IMR-90 (cell line): Measurements from ENCODE around the gene MCM8. TPM values are rescaled to one million over a fixed set of nuclear protein-coding genes. Genes with fewer than 3 reads are reported as not detected.

Experiments used
- ATAC-seq: fragments of 200-7000 bp; cut with Tn5 transposase; 2 replicates; pipeline ENCODE4 v1.9.1; 2020; ENCODE audit warnings: low read depth, mild to moderate bottlenecking, moderate library complexity
- BruUV-seq: library from RNA; stranded (reverse); fragments of 400-500 nt; replicated peaks from 2 replicates; lab custom pipeline; 2021; lab: Mats Ljungman, UMichigan
- CTCF ChIA-PET: fragments of 300-600 bp; formaldehyde crosslinking; extraction: SDS; loops from one replicate; lab custom pipeline; 2021; ENCODE audit warnings: antibody characterized with exemption; lab: Yijun Ruan, JAX
- POLR2A ChIA-PET: fragments of 300-600 bp; sonication (Branson Sonifier 250); formaldehyde crosslinking; loops from one replicate; lab custom pipeline; 2022; ENCODE audit warnings: antibody characterized with exemption; ENCODE audit not compliant: unreplicated experiment; lab: Charles Lee
- DNase-seq: peaks from one replicate; pipeline ENCODE4 v3.0.0; 2013
- H2AFZ ChIP-seq: replicated peaks from 2 replicates; pipeline ENCODE3; 2013; ENCODE audit warnings: low read length, mild to moderate bottlenecking; ENCODE audit not compliant: poor library complexity
- H2AK5ac ChIP-seq: 2 replicates; pipeline ENCODE4 v1.6.1; 2013; ENCODE audit warnings: low read depth, low read length, inconsistent platforms
- H2AK9ac ChIP-seq: replicated peaks from 2 replicates; pipeline ENCODE3; 2013; ENCODE audit warnings: mild to moderate bottlenecking, low read depth, low read length, moderate library complexity; ENCODE audit not compliant: poor library complexity
- H2BK120ac ChIP-seq: 2 replicates; pipeline ENCODE4 v1.6.1; 2013; ENCODE audit warnings: low read depth, low read length, inconsistent platforms
- H2BK15ac ChIP-seq: 3 replicates; pipeline ENCODE4 v1.6.1; 2013; ENCODE audit warnings: low read depth, low read length, inconsistent platforms
- H2BK20ac ChIP-seq: 2 replicates; pipeline ENCODE4 v1.6.1; 2013; ENCODE audit warnings: low read depth, mild to moderate bottlenecking, inconsistent platforms, low read length, moderate library complexity
- H2BK5ac ChIP-seq: 2 replicates; pipeline ENCODE4 v1.6.1; 2013; ENCODE audit warnings: mild to moderate bottlenecking, low read depth, low read length, inconsistent platforms; ENCODE audit not compliant: poor library complexity, severe bottlenecking
- H3K14ac ChIP-seq: replicated peaks from 2 replicates; pipeline ENCODE4 v1.6.1; 2013; ENCODE audit warnings: low read depth, low read length, inconsistent platforms
- H3K18ac ChIP-seq: 2 replicates; pipeline ENCODE4 v1.6.1; 2013; ENCODE audit warnings: low read depth, low read length, control low read depth
- H3K23ac ChIP-seq: 2 replicates; pipeline ENCODE4 v1.6.1; 2013; ENCODE audit warnings: low read depth, low read length, inconsistent platforms
- H3K27ac ChIP-seq: 2 replicates; pipeline ENCODE4 v1.5.1; 2013; ENCODE audit warnings: mild to moderate bottlenecking, control low read depth, low read length; ENCODE audit not compliant: insufficient read depth
- H3K27me3 ChIP-seq: 2 replicates; pipeline ENCODE4 v1.6.1; 2013; ENCODE audit warnings: low read length; ENCODE audit not compliant: control insufficient read depth, insufficient read depth
- H3K36me3 ChIP-seq: 2 replicates; pipeline ENCODE4 v1.6.1; 2013; ENCODE audit warnings: low read length, mixed read lengths; ENCODE audit not compliant: control insufficient read depth, insufficient read depth
- H3K4ac ChIP-seq: 2 replicates; pipeline ENCODE4 v1.6.1; 2013; ENCODE audit warnings: low read depth, low read length, inconsistent platforms
- H3K4me1 ChIP-seq: 2 replicates; pipeline ENCODE4 v1.6.1; 2013; ENCODE audit warnings: low read length, mixed read lengths; ENCODE audit not compliant: control insufficient read depth, insufficient read depth
- H3K4me2 ChIP-seq: 2 replicates; pipeline ENCODE4 v1.6.1; 2013; ENCODE audit warnings: low read depth, mild to moderate bottlenecking, control low read depth, low read length, moderate library complexity
- H3K4me3 ChIP-seq: 2 replicates; pipeline ENCODE4 v1.5.1; 2013; ENCODE audit warnings: low read depth, mild to moderate bottlenecking, control low read depth, low read length, moderate library complexity; ENCODE audit not compliant: insufficient read depth
- H3K56ac ChIP-seq: 2 replicates; pipeline ENCODE4 v1.6.1; 2013; ENCODE audit warnings: low read length, inconsistent platforms; ENCODE audit not compliant: insufficient read depth; ENCODE audit errors: extremely low read depth
- H3K79me1 ChIP-seq, 2 experiments: 2 replicates each; pipeline ENCODE4 v1.6.1; 2013; ENCODE audit warnings: low read length in 2 of 2, inconsistent platforms in 1 of 2, low read depth in 1 of 2
- H3K9ac ChIP-seq: 2 replicates; pipeline ENCODE4 v1.6.1; 2013; ENCODE audit warnings: low read depth, low read length, control low read depth
- H3K9me1 ChIP-seq: 2 replicates; pipeline ENCODE4 v1.6.1; 2013; ENCODE audit warnings: low read length, inconsistent platforms; ENCODE audit not compliant: insufficient read depth
- H3K9me3 ChIP-seq: 2 replicates; pipeline ENCODE4 v1.6.1; 2013; ENCODE audit warnings: low read length; ENCODE audit not compliant: control insufficient read depth, insufficient read depth
- H4K20me1 ChIP-seq: 2 replicates; pipeline ENCODE4 v1.6.1; 2013; ENCODE audit warnings: low read length, inconsistent platforms; ENCODE audit not compliant: insufficient read depth
- H4K5ac ChIP-seq: 2 replicates; pipeline ENCODE4 v1.6.1; 2013; ENCODE audit warnings: mild to moderate bottlenecking, low read depth, low read length, control low read depth
- H4K8ac ChIP-seq, 2 experiments: 2 replicates each; pipeline ENCODE4 v1.6.1; 2013; ENCODE audit warnings: low read depth in 2 of 2, low read length in 2 of 2, control low read depth in 1 of 2, inconsistent platforms in 1 of 2
- H4K91ac ChIP-seq: 2 replicates; pipeline ENCODE4 v1.6.1; 2013; ENCODE audit warnings: low read depth, low read length, inconsistent platforms; ENCODE audit not compliant: insufficient read depth
- ELK1 ChIP-seq: fragments of 150-350 bp; IDR thresholded peaks from 2 replicates; pipeline ENCODE4 v1.6.1; 2016; ENCODE audit warnings: low read depth, mild to moderate bottlenecking, low read length, moderate library complexity, borderline replicate concordance
- MXI1 ChIP-seq: IDR thresholded peaks from 2 replicates; pipeline ENCODE4 v1.6.1; 2012; ENCODE audit warnings: low read depth, mild to moderate bottlenecking, low read length, moderate library complexity, borderline replicate concordance
- NFE2L2 ChIP-seq: fragments of 150-350 bp; IDR thresholded peaks from 2 replicates; pipeline ENCODE4 v1.6.1; 2016; ENCODE audit warnings: low read depth, mild to moderate bottlenecking, low read length
- RCOR1 ChIP-seq: IDR thresholded peaks from 2 replicates; pipeline ENCODE4 v1.6.1; 2012; ENCODE audit warnings: mild to moderate bottlenecking, low read length, improper control_type of control experiment; ENCODE audit not compliant: insufficient replicate concordance
- RFX5 ChIP-seq: IDR thresholded peaks from 2 replicates; pipeline ENCODE4 v1.8.0; 2012; ENCODE audit warnings: low read depth, mild to moderate bottlenecking, low read length, moderate library complexity
- SMC3 ChIP-seq: fragments of 150-350 bp; IDR thresholded peaks from 2 replicates; pipeline ENCODE4 v1.6.1; 2016; ENCODE audit warnings: low read depth, mild to moderate bottlenecking, antibody characterized with exemption, low read length, moderate library complexity
- WGBS, 2 experiments: methylation state at CpG; one replicate each; pipeline versions ENCODE4 v1.1.5 to v1.1.7; 2013; ENCODE audit warnings: missing lambda C conversion rate in 2 of 2; ENCODE audit not compliant: insufficient read length in 1 of 2; ENCODE audit errors: extremely low coverage in 2 of 2; 5-methylcytosine and 5-hydroxymethylcytosine counted together
- dilution Hi-C: fragments of 300-500 bp; cut with HindIII; formaldehyde crosslinking; loops from one replicate; pipeline ENCODE4 v1.14.3; 2018; ENCODE audit warnings: low sequenced_read_pairs; ENCODE audit not compliant: unreplicated experiment
- in situ Hi-C: fragments of 300-500 bp; cut with MboI; formaldehyde crosslinking; loops from 3 replicates; pipeline ENCODE4 v1.14.3; 2019; ENCODE audit warnings: low sequenced_read_pairs, inconsistent platforms, mixed read lengths
- intact Hi-C: fragments of 100-400 bp; cut with micrococcal nuclease; formaldehyde crosslinking; loops from 2 replicates; pipeline ENCODE4 v1.10.0; 2022
- polyA plus RNA-seq, 3 experiments: library from polyadenylated mRNA; depleted of rRNA; stranded (reverse); fragments of >200 nt; gene quantifications; 2 replicates each; pipeline ENCODE4 v1.2.3, GENCODE V29; 2012; ENCODE audit warnings: low replicate concordance in 1 of 3
- total RNA-seq: library from RNA; depleted of rRNA; stranded (reverse); fragments of >200 nt; gene quantifications from 2 replicates; pipeline ENCODE4 v1.2.3, GENCODE V29; 2012
- TF ChIP-seq, protein P1 (sequence below): fragments of 150-350 bp; IDR thresholded peaks from 2 replicates; pipeline ENCODE4 v1.6.1; 2017; ENCODE audit warnings: mild to moderate bottlenecking, antibody characterized with exemption, low read length, low read depth

Gene MCM8
- total and polyA plus RNA-seq, 2 of the 4 experiments (the other 2 are of a cell fraction): 4.2 to 11.5 TPM

DNA sequence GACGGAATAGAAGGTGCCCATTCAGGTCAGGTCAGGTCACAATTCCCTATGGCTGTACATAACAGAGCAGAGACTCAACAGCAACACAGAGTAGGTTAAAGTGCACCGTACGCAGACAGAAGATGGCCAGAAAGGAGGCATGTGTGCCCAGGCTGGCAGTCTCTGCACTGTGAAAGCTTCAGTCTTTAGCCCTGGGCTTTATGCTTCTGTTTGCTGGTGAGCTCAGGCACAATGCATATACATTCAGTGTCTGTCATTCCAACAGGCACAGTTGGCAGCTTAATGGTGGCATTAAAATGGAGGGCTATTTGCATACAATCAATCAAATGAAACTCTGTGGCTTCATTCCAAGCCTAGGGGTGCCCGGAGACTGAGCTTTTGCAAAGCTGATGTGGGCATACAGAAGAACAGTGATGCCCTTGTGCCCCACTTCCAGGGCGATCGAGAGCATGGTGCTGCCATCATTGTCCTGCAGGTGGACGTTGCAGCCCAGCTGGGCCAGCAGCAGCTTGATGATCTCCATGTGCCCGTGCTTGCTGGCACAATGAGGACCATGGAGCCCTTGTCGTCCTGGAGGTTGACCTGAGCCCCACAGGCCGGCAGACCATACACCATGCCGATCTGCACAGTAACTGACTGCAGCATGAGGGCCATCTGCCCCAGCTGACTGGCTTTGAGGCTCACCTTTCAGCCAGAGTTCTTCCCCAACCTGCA, 22.5 kb upstream of the MCM8 start:
- in situ Hi-C loops: no loop called here
- peaks cover 31% of the 10 kb centered on the region for H3K27me3 ChIP-seq
- CTCF ChIA-PET: no interaction called here

More for the DNA sequence above, 22.5 kb upstream of the MCM8 start:
- Histone ChIP-seq H3K79me1 (no peaks in the 10 kb centered on the region), H3K56ac (no peak overlapping the region), H2BK5ac (no peak overlapping the region), H3K4me2 (no peak overlapping the region), H3K14ac (no peak overlapping the region), H3K4me1 (no peaks in the 10 kb centered on the region), H2BK20ac (no peak overlapping the region), H3K18ac (no peak overlapping the region), H3K9me3 (no peaks in the 10 kb centered on the region), H4K20me1 (no peaks in the 10 kb centered on the region), H2AK9ac (no peak overlapping the region), H2AFZ (no peak overlapping the region), H3K4me3 (no peak overlapping the region), H3K36me3 (no peaks in the 10 kb centered on the region), H2BK120ac (no peak overlapping the region), H4K8ac (no peak overlapping the region), H3K27ac (no peak overlapping the region), H3K4ac (no peak overlapping the region), H2BK15ac (no peak overlapping the region), H3K23ac (no peak overlapping the region), H3K9ac (no peak overlapping the region), H4K91ac (no peak overlapping the region), H2AK5ac (no peak overlapping the region), H3K9me1 (no peaks in the 10 kb centered on the region), H4K5ac (no peak overlapping the region)
- dilution Hi-C loops: no loop called here
- no peak for DNase-seq
- 53% methylated on average over 5 of the region's 11 CpGs; no CpG with 5 or more reads in 1 of the 2 experiments for WGBS, 2 experiments
- no peak for ATAC-seq
- no TSS peak for BruUV-seq
- POLR2A ChIA-PET: no interaction called here
- no peak for TF ChIP-seq MXI1
- no peak for TF ChIP-seq NFE2L2
- TF ChIP-seq ELK1: no peak
- TF ChIP-seq RFX5: no peak
- no peak for TF ChIP-seq SMC3
- no peak for TF ChIP-seq RCOR1
- TF ChIP-seq, protein P1, sequence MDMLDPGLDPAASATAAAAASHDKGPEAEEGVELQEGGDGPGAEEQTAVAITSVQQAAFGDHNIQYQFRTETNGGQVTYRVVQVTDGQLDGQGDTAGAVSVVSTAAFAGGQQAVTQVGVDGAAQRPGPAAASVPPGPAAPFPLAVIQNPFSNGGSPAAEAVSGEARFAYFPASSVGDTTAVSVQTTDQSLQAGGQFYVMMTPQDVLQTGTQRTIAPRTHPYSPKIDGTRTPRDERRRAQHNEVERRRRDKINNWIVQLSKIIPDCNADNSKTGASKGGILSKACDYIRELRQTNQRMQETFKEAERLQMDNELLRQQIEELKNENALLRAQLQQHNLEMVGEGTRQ: no peak
- intact Hi-C loops: no loop called here
